GM12873 (cell line): ENCODE data around the gene RSF1.

Experiments
- TF ChIP-seq, protein P1 (sequence below): IDR thresholded peaks from 2 replicates; pipeline ENCODE4 v1.5.1; 2012; ENCODE audit warnings: low read depth, mild to moderate bottlenecking, moderate library complexity, low read length, control low read depth; ENCODE audit not compliant: insufficient read depth; ENCODE audit errors: missing control alignments

The RSF1 gene

DNA sequence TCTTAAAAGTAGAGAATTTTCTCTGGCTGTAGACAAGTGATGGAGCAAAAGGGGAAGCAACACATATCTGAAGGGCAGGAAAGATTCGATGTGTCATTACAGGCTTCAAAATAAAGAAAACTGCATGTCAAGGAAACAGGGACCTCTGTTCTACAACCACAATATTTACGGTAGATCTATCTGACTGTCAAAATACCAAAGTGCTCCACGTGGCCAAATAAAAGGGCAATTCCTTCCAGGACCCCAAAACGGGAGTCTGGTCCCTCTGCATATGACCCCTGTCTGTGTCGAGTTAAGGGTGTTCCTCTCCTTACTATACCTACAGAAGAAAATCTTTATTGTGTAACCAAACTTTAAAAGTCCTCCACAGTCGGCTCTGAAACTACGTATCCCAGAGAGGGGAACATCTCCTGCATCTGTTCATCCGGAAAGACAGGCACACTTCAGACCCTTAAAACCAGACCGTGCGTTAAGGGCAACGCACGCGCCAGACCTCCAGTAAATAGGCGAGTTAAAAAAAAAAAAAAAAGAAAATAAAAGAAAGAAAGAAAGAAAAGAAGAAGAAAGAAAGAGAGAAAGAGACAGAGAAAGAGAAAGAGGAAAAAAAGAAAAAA is 183.7 kb downstream of the RSF1 start:
- TF ChIP-seq, protein P1, sequence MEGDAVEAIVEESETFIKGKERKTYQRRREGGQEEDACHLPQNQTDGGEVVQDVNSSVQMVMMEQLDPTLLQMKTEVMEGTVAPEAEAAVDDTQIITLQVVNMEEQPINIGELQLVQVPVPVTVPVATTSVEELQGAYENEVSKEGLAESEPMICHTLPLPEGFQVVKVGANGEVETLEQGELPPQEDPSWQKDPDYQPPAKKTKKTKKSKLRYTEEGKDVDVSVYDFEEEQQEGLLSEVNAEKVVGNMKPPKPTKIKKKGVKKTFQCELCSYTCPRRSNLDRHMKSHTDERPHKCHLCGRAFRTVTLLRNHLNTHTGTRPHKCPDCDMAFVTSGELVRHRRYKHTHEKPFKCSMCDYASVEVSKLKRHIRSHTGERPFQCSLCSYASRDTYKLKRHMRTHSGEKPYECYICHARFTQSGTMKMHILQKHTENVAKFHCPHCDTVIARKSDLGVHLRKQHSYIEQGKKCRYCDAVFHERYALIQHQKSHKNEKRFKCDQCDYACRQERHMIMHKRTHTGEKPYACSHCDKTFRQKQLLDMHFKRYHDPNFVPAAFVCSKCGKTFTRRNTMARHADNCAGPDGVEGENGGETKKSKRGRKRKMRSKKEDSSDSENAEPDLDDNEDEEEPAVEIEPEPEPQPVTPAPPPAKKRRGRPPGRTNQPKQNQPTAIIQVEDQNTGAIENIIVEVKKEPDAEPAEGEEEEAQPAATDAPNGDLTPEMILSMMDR, result no peak

- TF ChIP-seq, protein P1, result no peak
Observed at GRCh38 chr11:77630157-77630710, 190.3 kb downstream of the RSF1 start.

DNA sequence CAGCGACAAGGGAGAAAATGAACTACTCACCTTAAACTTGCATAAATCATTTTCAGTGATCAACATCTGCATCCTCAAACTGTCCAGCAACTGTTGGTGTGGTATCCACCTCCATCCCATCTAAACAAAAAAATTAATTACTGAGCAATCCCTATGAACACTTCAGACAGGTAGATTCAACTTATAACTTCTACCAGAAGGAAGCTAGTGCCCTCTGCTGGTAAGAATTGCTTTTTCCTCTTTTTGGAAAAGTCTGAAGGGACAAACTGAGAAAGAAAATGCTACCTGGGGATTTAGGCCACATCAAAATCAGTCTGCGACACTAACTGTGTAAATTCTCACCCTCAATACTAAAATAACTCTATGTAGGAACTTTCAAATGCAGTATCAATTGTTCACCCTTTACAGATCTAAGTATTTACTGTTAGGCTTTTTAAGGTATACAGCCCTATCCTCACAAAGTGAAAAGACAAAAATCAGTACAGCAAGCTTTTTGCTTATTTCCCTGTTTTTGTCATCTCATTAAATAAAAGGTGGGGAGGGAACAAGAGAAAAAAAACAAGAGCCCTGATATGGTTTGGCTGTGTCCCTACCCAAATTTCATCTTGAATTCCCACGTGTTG is 200.8 kb downstream of the RSF1 start:
- TF ChIP-seq, protein P1, result peak; percentile 69

GRCh38 chr11:77617892-77618291 is 202.6 kb downstream of the RSF1 start:
- TF ChIP-seq, protein P1, result no peak

DNA sequence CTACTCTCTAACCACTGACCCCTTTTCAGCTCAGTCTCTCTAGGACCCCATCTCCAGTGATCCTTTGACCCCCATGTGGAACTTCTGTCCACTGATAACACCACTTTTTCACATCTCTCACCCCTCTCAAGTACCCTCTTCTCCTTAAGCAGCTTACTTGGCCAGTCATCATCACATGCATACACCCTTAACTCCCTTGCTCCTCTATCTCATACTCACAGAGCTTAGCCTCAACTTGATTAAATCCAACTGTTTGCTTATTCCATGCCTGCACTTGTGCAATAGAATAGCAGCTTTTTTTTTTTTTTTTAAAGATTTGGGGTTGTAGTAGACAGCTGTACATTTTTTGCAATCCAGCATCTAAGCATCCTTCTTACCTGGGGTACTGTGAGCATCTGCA is 208.6 kb downstream of the RSF1 start:
- TF ChIP-seq, protein P1, result no peak
